GM21381 (cell line): ENCODE data around the gene POLR2C.
"Not testable (repeated sequence)": the region's sequence is repeated elsewhere in the genome, so short reads cannot be mapped to it uniquely, and the experiment has no call there.

Source experiments
- ATAC-seq: cut with Tn5 transposase; IDR thresholded peaks from one replicate; pipeline ENCODE4 v1.9.1; 2021; ENCODE audit warnings: mild to moderate bottlenecking, moderate library complexity; ENCODE audit not compliant: unreplicated experiment

The POLR2C gene

GRCh38 chr16:57462209-57462977, at the start of gene POLR2C:
POLR2C (plus strand) TSS chr16:57462679; CDS start chr16:57462725, 46 bp downstream.
- peak; percentile 95 for ATAC-seq

- peak; percentile 70 for ATAC-seq
Observed at GRCh38 chr16:57413301-57413730, 49.2 kb upstream of the POLR2C start.

GRCh38 chr16:57413733-57414132, 48.7 kb upstream of the POLR2C start:
- ATAC-seq: no peak

- no peak for ATAC-seq
Observed at GRCh38 chr16:57416084-57416483, 46.4 kb upstream of the POLR2C start.

- ATAC-seq: no peak
Observed at GRCh38 chr16:57419506-57419905, 43.0 kb upstream of the POLR2C start.

DNA sequence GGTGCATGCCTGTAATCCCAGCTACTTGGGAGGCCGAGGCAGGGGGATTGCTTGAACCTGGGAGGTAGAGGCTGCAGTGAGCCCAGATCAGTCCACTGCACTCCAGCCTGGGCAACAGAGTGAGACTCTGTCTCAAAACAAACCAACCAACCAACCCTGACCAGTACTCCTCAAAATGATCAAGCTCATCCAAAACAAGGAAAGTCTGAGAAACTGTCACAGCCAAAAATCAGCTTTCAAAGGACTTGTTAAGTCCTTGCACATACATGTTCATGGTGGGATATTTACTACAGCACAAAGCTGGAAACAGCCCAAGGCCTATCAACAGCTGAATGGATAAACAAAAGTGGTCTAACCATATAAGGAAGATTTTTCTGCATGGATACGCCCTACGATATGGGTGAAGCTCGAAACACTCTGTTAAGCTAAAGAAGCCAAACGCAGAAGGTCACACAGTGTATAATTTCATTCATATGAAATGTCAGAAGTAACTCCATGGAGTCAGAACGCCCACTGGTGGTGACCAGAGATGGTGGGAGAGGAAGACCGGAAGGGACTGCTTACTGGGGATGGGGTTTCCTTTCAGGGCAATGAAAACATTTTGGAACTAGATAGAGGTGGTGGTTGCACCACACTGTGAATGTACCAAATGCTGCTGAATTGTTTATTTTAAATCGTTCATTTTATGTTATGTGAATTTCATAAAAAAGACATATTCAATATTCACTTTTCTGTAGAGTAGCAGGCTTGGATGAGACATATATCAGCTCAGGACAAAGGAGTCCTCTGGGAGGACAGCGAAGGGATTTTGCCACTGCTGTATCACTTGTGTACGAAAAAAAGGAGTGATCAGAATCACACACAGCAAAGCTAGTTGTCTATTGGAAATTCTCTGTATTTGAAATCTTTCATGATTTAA, 40.2 kb upstream of the POLR2C start:
- ATAC-seq: no peak

DNA sequence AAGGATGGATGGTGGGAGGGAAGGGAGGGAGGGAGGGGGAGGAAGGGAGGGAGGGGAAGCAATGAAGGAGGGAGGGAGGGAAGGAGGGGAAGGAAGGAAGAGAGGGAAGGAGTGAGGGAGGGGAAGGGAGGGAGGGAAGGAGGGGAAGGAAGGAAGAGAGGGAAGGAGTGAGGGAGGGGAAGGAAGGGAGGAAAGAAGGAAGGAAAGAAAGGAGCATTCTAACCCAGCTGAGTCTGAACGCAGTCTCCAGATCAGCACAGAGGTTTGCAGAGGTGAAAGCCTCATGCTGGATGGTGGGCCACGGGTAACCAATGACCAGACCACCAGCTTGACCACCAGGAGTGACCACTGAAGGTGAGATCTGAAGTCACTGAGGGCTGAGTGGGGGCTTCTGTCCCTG, 39.3 kb upstream of the POLR2C start:
- no peak for ATAC-seq

GRCh38 chr16:57424583-57424982, 37.9 kb upstream of the POLR2C start:
- ATAC-seq: no peak

GRCh38 chr16:57426356-57426755, 36.1 kb upstream of the POLR2C start:
- ATAC-seq: no peak

- ATAC-seq: no peak
Observed at GRCh38 chr16:57427307-57427706, 35.2 kb upstream of the POLR2C start.

DNA sequence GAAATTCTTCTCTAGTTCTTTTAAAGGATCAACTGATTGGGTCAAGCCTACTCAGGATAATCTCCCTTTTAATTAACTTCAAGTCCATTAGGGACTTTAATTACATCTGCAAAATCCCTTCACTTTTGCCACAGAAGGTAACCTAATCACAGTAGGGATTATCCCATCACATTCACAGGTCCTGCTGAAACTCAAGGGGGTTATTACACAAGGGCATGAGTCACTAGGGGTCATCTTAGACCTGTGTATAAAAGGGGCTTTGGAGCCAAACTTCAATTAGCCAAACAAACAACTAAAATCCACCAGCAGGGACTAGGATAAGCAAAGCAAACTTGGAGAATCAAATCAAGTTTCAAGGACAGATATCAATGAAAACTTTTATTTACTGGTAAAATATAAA, 34.7 kb upstream of the POLR2C start:
- ATAC-seq: no peak

DNA sequence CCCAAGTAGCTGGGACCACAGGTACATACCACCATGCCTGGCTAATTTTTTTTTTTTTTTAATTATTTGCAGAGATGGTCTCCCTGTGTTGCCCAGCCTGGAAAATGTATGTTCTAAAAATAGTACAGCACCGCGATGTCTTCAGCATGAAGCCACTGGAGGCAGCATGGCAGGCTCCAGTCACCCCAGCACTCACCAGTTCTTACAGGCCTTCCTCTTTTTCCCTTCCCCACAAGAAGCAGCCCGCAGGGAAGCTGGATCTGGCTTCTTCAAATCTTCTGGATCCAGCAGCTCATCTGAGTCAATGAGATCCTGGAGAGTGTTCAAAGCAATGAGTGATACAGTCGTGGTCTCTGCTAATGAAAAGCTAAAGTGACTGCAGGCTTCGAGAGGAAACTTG, 31.5 kb upstream of the POLR2C start:
- ATAC-seq: no peak

DNA sequence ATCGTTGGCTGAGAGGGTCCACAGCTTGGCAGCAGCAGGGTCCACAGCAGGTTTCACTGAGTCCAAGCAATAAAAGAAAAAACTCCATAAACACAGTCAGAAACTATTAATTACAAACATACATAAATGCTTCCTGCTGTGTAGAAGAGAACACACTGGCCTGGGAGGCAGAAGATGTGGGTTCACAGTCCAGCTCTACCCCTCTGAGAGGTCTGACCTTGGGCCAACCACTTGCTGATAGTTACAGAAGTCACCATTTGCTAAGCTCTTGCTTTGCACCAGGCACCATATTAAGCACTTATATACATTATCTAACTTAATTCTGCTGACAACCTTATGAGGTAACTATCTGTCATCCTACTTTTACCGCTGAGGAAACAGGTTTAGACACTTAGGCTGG, 30.0 kb upstream of the POLR2C start:
- no peak for ATAC-seq

GRCh38 chr16:57432989-57433388, 29.5 kb upstream of the POLR2C start:
- ATAC-seq: no peak

- ATAC-seq: no peak
Observed at GRCh38 chr16:57434003-57434402, 28.5 kb upstream of the POLR2C start.

- no peak for ATAC-seq
Observed at GRCh38 chr16:57435838-57436237, 26.6 kb upstream of the POLR2C start.

GRCh38 chr16:57439947-57440346, 22.5 kb upstream of the POLR2C start:
- not testable (repeated sequence) for ATAC-seq

DNA sequence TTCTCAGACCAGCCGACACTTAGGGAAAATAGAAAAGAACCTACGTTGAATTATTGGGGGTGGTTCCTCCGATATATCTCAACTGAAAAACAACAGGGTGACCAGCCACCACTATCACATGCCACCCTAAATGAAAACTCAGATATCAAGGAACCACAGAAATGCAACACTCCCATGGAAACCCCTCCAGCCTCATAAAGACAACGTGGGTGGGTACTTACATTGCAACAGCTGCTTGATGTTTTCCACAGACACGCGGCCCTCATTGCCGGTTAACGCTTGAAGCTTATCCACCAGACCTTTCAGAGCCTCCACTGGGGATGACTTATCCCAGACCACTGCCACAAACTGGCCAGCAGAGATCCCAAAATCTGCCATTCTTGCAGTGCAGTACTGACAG, 21.9 kb upstream of the POLR2C start:
- ATAC-seq: not testable (repeated sequence)

DNA sequence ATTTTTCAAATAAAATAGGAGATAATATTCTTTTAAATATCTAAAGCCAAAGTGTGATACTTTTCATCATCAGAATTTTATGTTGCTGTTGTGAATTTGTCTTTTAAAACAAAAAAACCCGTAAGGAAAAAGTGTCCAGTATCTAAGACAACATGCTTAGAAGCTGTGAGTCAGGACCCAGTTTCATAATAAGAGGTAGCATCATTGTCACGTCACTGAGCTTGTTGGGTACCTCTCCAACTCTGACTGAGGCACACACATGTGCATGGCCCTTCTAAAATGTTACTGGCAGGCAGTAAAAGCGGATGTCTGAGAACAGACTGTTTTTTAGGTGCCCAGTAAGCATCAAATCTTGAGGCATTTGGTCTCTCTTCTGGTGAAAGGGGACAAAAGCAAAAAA, 17.8 kb upstream of the POLR2C start:
- ATAC-seq: no peak

DNA sequence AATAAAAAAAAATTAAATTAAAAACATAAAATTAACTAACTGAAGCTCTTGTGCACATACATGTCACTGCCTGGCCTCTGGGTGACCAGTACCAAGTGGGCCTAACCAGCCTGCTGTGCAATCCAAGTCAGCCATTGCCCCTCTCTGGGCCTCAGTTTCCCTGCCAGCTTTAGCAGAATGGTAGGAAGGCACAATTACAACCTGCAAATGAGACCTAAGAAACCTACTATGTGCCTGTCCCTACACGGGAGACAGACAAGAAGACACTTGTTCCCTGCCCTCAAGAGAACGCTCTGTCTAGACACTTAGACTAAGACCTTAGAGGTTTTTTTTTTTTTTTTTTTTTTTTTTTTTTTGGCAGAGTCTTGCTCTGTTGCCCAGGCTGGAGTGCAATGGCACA, 17.0 kb upstream of the POLR2C start:
- no peak for ATAC-seq

DNA sequence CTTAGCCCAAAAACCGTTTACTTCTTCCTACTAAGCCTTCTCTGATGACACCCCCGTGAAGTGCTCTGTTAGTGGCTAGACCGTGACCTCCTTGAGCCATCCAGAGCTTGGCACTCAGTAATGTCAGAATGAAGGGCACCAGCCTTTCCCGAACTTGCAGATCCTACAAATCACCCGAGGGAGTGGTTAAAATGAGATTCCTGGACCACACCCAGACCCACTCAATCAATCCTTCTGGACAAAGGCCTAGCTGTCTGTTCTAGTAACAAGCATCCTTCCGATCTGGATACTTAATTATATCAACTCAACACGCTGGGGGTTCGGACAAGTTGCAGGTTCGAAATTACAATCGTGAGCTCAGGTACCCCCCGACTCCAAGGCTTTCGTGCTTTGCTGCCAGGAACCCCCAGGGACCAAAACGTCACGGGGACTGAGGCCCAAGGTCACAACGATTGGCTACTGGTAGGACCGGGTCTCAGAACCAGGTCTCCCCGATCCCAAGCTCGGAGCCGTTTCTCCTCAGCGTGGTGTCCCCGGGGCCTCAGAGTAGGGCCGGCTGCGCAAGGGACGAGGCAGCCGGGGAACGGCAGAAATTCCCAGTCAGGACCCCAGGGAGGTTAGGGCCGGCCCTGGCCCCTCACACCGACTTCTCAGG, 15.8 kb upstream of the POLR2C start:
- peak; percentile 23 for ATAC-seq
